Epithelial cell of prostate (primary cell): Measurements from ENCODE around the gene GPR18.
"Not testable (repeated sequence)": the region's sequence is repeated elsewhere in the genome, so short reads cannot be mapped to it uniquely, and the experiment has no call there.

Experiments
- DNase-seq: peaks from one replicate; pipeline ENCODE4 v3.0.0-alpha.2; 2011; ENCODE audit warnings: low read depth, low spot score
- H3K27ac ChIP-seq: fragments of 450-650 bp; 2 replicates; pipeline ENCODE4 v1.5.1; 2017; ENCODE audit warnings: mild to moderate bottlenecking

GPR18 gene

DNA sequence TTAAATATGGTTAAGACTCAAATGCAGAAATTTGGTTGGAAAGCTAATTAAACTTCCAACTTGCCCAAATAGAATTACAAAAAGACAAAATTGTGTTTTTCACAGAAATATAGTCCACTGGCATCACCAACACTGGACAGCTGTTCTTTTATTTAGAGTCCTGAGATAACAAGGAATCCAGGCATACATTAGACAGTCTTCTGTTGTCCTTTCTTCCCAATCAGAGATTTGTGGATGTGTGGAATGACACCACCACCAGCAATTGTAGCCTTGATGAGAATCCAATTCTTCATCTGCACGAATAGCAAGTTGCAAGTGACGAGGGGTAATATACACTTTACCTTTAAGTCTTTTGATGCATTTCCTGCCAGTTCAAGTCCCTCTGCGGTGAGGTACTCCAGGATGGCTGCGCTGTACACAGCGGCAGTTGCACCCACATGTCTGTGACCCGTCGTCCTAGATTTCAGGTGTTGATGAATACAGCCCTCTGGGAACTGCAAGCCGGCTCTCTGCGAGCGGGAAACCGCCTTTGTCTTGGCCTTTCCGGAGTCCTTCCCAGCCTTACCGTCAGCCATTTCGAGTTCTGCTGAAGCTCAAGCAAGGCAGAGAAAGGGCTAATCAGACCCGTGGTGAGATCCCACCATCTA is 42.9 kb downstream of the GPR18 start:
- no peak overlapping the region for H3K27ac ChIP-seq
- DNase-seq, result no peak

DNA sequence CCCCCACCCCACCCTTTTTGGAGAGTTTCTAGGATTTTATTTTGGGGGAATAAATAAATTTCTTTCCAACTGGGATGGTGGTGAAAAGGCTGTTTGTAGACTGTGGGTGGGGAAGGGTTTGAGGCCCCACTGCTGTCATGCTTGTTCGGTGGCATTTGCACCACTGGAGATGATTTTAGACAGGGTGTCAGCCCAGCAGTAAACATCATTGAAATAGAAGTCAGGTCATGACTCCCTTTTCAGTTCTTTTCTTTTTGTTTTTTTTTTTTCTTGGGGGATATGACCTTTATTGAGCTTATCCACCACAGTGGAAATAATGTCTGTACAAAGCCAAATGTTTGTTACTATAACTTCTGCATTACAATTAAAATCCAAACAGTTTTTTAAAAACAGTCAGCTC is 43.4 kb downstream of the GPR18 start:
- no peak for DNase-seq
- H3K27ac ChIP-seq, result no peak overlapping the region

DNA sequence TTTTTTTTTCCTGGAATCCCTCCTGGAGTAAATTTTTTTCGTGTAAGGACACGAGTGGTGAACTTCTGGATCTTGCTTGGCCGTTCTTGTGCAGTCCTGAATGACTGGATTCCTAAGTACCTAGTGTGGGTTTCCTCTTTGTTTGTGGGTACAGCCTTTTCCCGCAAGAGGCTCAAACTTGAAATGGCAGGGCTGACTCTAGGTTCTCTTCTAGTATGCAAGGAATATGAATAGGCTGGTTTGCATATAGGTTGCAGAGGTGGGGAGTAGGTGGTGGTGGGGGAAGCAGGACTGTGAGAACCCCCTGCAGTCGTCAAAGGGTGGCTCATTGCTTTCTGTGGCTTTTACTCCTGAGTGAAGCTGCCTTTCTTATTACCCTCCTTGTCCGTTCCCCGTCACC is 43.9 kb downstream of the GPR18 start:
- no peak overlapping the region for H3K27ac ChIP-seq
- DNase-seq, result no peak

DNA sequence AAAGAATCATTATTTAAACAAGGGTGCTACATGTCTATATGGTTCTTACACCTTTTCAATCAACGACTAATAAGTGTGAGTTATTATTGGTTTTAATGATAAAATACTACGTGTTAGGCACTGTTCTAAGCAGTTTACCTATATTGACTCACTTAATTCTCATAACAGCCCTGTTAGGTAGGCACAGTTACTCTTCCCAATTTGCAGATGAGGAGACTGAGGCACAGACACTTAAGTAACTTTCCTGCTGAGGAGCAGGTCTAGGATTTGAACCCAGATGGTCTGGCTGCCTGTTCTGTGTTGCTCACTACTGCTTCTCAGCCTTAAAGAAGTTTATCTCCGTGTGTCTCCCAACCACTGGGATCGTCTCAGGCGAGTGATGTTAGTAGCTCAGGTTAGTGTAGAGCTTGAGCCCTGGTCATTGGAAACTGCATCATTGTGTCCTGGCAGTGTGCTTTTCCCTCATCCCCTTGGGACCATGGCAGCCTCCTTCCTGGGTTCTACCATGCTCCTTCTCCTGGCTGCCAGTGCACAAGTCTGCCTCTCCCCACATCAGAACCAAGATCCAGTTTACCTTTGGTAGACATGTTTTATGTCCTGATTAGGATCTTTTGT is 46.7 kb downstream of the GPR18 start:
- H3K27ac ChIP-seq, result no peak overlapping the region
- no peak for DNase-seq

- not testable (repeated sequence) for H3K27ac ChIP-seq, DNase-seq
These were observed 47.6 kb downstream of the GPR18 start for GRCh38 chr13:99210627-99211026.

GRCh38 chr13:99208845-99209527 is 49.2 kb downstream of the GPR18 start:
- no peak for DNase-seq
- no peak overlapping the region for H3K27ac ChIP-seq

DNA sequence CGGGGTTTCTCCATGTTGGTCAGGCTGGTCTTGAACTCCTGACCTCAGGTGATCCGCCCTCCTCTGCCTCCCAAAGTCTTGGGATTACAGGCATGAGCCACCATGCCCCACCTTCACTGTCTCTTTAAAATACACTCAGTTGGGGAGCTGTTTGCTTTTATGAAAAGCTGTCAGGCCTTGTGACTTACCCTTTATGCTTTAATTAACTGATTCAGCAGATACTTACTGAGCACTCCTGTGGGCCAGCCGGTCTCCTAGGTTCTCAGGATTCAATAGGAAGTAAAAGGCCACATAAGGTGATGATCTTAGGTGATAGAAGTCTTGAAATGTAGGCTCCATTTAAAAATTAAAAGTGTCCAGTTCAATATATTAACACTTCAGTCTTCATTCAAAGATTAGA is 50.0 kb downstream of the GPR18 start:
- H3K27ac ChIP-seq, result no peak overlapping the region
- DNase-seq, result no peak

DNA sequence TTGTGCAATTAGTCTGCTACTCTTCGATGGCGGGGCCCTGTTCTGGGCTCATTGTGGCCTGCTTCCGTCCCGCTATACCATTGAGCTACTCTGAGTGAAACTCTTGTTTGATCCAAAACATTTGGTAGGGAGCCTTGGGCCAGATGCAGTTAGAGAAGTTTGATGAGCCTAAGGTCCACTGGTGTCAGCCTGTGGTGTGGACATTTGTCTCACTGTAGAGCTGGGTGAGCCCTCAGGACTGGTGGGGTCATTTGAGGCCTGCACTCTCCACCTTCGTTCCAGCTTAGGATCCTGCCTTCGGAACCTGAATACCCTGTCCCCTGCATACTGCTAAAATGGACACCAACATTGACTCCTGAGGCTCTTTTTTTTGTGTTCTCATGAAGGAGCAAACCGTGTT is 50.7 kb downstream of the GPR18 start:
- H3K27ac ChIP-seq, result no peak overlapping the region
- DNase-seq, result no peak

DNA sequence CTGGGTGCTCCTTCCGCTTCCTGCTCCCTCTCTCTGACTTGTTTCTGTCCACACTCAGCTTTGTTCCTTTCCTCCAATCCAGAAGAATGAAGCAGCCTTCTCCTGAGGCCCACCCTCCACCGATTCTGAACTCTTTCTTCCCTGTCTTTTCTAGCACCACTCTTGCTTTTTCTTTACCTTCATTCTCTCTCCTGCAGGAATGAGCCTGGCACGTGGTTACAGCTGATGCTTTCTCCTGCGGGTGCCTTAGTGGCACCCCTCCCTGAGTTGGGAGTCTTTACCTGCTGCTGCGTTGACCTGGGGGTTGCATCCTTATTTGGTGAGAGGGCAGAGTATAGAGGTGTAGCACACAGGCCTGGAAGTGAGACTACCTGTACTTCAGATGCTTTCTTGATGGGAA is 51.3 kb downstream of the GPR18 start:
- no peak for DNase-seq
- no peak overlapping the region for H3K27ac ChIP-seq

- H3K27ac ChIP-seq, result no peak overlapping the region
- DNase-seq, result no peak
These were observed 52.0 kb downstream of the GPR18 start for GRCh38 chr13:99206226-99206625.

DNA sequence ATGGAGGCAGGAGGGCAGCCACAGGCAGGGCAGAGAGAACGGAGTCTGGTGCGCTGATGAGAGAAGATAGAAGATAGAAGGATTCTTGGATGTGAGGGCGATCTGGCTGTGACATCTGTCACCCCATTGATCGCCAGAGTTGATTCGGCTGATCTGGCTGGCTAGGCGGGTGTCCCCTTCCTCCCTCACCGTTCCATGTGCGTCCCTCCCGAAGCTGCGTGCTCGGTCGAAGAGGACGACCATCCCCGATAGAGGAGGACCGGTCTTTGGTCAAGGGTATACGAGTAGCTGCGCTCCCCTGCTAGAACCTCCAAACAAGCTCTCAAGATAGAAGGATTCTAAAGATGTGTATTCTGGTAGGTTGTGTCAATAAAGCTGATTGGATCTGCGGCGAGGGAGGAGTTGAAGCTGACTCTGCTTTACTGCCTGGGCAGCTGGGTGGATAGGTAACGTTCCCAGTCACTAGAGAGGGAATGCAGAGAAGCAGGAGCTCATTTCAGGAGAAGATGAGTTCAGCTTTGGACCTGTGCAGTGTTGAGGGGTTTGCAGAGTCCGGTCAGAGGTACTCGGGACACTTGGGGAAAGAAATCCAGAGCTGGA is 52.5 kb downstream of the GPR18 start:
- no peak for DNase-seq
- no peak overlapping the region for H3K27ac ChIP-seq
